SH-SY5Y (cell line): ENCODE measurements around the gene SMYD3.

Experiments
- GATA2 ChIP-seq: IDR thresholded peaks from 2 replicates; pipeline ENCODE4 v1.6.1; 2011; ENCODE audit warnings: mild to moderate bottlenecking, low read depth, low read length
- GATA3 ChIP-seq: IDR thresholded peaks from 2 replicates; pipeline ENCODE4 v1.6.1; 2011; ENCODE audit warnings: low read depth, mild to moderate bottlenecking, low read length, moderate library complexity

GRCh38 chr1:246113555-246114095, 393.5 kb downstream of the SMYD3 start:
- TF ChIP-seq GATA2 (peak; percentile 67; the same call in 1 of the 2 replicates), GATA3 (peak; percentile 50; the same call in 1 of the 2 replicates)
